ENCODE results near the gene CELF2.

GRCh38 chr10:11218395-11218794, 200.7 kb downstream of the CELF2 start:
- TF ChIP-seq CTCF (IDR thresholded peaks at IDR 0.05), result no peak
- TF ChIP-seq EZH2 (IDR thresholded peaks at IDR 0.05), result no peak
- no peak for TF ChIP-seq EZH2phosphoT487 (IDR thresholded peaks at IDR 0.05)
